Measurements from ENCODE around the gene TBC1D5.

The TBC1D5 gene

GRCh38 chr3:17390785-17391184 lies 351.6 kb downstream of the TBC1D5 start:
- H3K4me3 Mint-ChIP-seq: no peak overlapping the region
- no peak overlapping the region for H3K27ac Mint-ChIP-seq
- no peaks in the 10 kb centered on the region for H3K9me3 Mint-ChIP-seq
- no peaks in the 10 kb centered on the region for H3K4me1 Mint-ChIP-seq (ENCODE audit: low read depth)
- no peaks in the 10 kb centered on the region for H3K27me3 Mint-ChIP-seq (ENCODE audit: low read depth)
- H3K36me3 Mint-ChIP-seq (ENCODE audit: low read depth): peaks cover 20% of the 10 kb centered on the region

- no peaks in the 10 kb centered on the region for H3K4me1 Mint-ChIP-seq (ENCODE audit: low read depth)
- H3K27me3 Mint-ChIP-seq (ENCODE audit: low read depth): no peaks in the 10 kb centered on the region
- H3K9me3 Mint-ChIP-seq: no peaks in the 10 kb centered on the region
- peaks cover 6% of the 10 kb centered on the region for H3K36me3 Mint-ChIP-seq (ENCODE audit: low read depth)
- H3K4me3 Mint-ChIP-seq: no peak overlapping the region
- H3K27ac Mint-ChIP-seq: no peak overlapping the region
These were observed 355.3 kb downstream of the TBC1D5 start for GRCh38 chr3:17387108-17387507.

DNA sequence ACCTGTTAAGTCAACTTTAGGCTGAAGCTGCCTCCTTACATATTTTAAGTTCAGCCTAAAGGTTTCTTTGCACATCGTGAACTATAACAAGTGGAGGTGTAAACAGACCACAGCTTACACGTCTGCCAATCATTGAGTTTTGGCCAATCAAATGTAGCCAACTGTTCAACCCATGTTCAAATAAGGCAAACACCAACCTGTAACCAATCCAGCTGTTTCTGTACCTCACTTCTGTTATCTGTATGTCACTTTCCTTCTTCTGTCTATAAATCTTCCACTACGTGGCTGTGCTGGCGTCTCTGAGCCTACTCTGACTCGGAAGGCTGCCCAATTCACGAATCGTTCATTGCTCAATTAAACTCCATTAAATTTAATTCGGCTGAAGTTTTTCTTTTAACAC lies 356.0 kb downstream of the TBC1D5 start:
- peaks cover 4% of the 10 kb centered on the region for H3K36me3 Mint-ChIP-seq (ENCODE audit: low read depth)
- H3K27me3 Mint-ChIP-seq (ENCODE audit: low read depth): no peaks in the 10 kb centered on the region
- H3K27ac Mint-ChIP-seq: no peak overlapping the region
- H3K4me1 Mint-ChIP-seq (ENCODE audit: low read depth): no peaks in the 10 kb centered on the region
- no peak overlapping the region for H3K4me3 Mint-ChIP-seq
- H3K9me3 Mint-ChIP-seq: no peaks in the 10 kb centered on the region

GRCh38 chr3:17384567-17385296 lies 357.7 kb downstream of the TBC1D5 start:
- no peak overlapping the region for H3K4me3 Mint-ChIP-seq
- no peak overlapping the region for H3K27ac Mint-ChIP-seq
- no peaks in the 10 kb centered on the region for H3K4me1 Mint-ChIP-seq (ENCODE audit: low read depth)
- H3K36me3 Mint-ChIP-seq (ENCODE audit: low read depth): peaks cover 4% of the 10 kb centered on the region
- no peaks in the 10 kb centered on the region for H3K27me3 Mint-ChIP-seq (ENCODE audit: low read depth)
- H3K9me3 Mint-ChIP-seq: no peaks in the 10 kb centered on the region

DNA sequence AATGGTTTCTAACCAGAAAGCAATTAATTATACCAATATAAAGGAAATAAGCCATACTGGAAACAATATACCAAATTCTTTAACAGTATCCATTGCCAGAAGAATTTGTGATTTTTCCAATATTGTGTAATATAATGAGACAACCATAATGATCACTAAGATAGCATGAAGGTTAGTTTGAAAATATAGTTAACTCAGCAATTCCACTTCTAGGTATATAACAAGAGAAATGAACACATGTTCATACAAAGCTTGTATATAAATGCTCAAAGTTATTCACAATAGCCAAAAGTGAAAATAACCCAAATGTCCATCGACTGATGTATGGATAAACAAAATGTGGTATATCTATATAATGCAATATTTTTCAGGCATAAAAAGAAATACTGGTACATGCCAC lies 369.1 kb downstream of the TBC1D5 start:
- H3K36me3 Mint-ChIP-seq (ENCODE audit: low read depth): no peaks in the 10 kb centered on the region
- H3K27ac Mint-ChIP-seq: no peak overlapping the region
- H3K9me3 Mint-ChIP-seq: no peaks in the 10 kb centered on the region

DNA sequence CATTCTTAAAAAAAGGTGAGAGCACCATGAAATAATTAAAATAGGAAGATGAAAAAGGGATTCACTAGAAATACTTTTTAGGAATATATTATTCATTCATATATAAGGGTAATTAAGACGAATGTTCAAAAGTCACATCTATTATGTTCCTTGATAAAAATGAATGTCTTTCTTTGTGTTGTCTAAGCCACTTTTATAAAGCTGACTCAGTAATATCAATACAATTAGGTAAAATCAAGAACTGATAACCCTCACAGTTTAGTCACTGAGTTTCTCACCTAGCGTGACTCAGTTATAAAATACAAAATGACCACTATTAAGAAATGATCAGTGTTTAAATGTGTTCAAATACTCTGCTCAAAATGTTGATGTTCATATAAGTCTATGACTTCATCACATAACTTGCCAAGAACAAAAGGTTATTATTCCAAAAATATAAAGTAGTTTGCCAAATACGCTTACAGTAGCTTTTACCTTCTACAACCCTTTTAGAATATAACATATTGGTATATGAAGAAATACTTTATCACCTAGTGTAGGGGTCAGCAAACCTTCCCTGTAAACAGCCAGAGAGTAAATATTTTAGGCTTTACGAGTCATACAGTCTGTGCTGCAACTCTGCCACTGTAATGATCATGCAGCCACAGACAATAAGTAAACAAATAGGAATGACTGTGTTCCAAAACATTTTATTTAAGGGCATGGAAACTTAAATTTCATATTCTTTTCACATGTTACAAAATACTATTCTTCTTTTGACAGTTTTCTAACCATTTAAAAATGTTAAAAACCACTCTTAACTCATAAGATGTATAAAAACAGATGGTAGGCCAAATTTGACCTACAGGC lies 369.8 kb downstream of the TBC1D5 start:
- no peak overlapping the region for H3K4me3 Mint-ChIP-seq
- H3K27me3 Mint-ChIP-seq (ENCODE audit: low read depth): no peaks in the 10 kb centered on the region
- H3K27ac Mint-ChIP-seq: no peak overlapping the region
- no peaks in the 10 kb centered on the region for H3K9me3 Mint-ChIP-seq
- H3K36me3 Mint-ChIP-seq (ENCODE audit: low read depth): no peaks in the 10 kb centered on the region
- H3K4me1 Mint-ChIP-seq (ENCODE audit: low read depth): peaks cover 1% of the 10 kb centered on the region

More for the DNA sequence above, 369.1 kb downstream of the TBC1D5 start:
- no peaks in the 10 kb centered on the region for H3K27me3 Mint-ChIP-seq (ENCODE audit: low read depth)
- no peak overlapping the region for H3K4me3 Mint-ChIP-seq
- peaks cover 1% of the 10 kb centered on the region for H3K4me1 Mint-ChIP-seq (ENCODE audit: low read depth)

GRCh38 chr3:17369973-17370372 lies 372.5 kb downstream of the TBC1D5 start:
- no peaks in the 10 kb centered on the region for H3K36me3 Mint-ChIP-seq (ENCODE audit: low read depth)
- no peaks in the 10 kb centered on the region for H3K9me3 Mint-ChIP-seq

DNA sequence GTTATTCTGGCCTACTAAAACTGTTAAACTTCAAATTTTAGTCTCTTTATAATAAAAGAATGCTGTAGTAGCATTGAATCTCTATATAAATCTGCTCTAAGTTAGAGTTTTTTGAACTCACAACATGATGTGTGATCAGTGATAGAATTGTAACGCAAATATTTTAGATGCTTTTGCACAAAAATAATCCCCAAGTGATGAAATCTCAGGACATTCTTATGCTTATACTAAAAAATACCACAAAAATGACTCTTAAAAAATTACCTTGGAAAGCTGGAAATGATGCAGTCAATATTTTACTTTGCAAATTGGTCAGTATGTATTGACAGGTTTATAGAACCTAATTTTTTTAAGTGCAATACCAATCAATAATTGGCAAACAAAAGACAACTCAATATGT lies 375.3 kb downstream of the TBC1D5 start:
- H3K4me1 Mint-ChIP-seq (ENCODE audit: low read depth): peaks cover 1% of the 10 kb centered on the region
- no peak overlapping the region for H3K4me3 Mint-ChIP-seq
- no peaks in the 10 kb centered on the region for H3K36me3 Mint-ChIP-seq (ENCODE audit: low read depth)
- no peaks in the 10 kb centered on the region for H3K9me3 Mint-ChIP-seq
- H3K27ac Mint-ChIP-seq: no peak overlapping the region
- no peaks in the 10 kb centered on the region for H3K27me3 Mint-ChIP-seq (ENCODE audit: low read depth)

More at GRCh38 chr3:17369973-17370372, 372.5 kb downstream of the TBC1D5 start:
- Mint-ChIP-seq H3K27me3 (ENCODE audit: low read depth) (no peaks in the 10 kb centered on the region), H3K4me1 (ENCODE audit: low read depth) (peaks cover 1% of the 10 kb centered on the region), H3K27ac (no peak overlapping the region), H3K4me3 (no peak overlapping the region)

DNA sequence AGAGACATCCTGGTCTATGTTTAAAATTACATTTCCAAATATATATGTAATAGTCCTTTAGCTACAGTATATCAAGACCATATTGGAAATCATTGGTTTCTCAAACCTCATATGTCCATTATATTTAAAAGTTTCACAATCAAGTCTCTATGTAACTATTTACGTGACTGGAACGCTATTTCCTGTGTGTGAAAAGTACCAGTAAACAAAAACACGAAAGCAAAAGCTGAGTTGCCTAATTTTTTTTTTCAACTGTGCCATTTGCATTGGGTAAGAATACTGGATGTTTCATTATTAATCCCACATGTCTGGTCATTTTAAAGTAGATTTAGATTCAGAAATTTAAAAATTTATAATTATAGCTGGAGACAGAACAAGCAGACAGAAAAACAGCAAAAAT lies 381.4 kb downstream of the TBC1D5 start:
- no peaks in the 10 kb centered on the region for H3K9me3 Mint-ChIP-seq
- no peaks in the 10 kb centered on the region for H3K27me3 Mint-ChIP-seq (ENCODE audit: low read depth)
- H3K4me3 Mint-ChIP-seq: no peak overlapping the region
- no peaks in the 10 kb centered on the region for H3K4me1 Mint-ChIP-seq (ENCODE audit: low read depth)
- no peak overlapping the region for H3K27ac Mint-ChIP-seq
- H3K36me3 Mint-ChIP-seq (ENCODE audit: low read depth): no peaks in the 10 kb centered on the region

- Mint-ChIP-seq H3K4me1 (ENCODE audit: low read depth) (no peaks in the 10 kb centered on the region), H3K4me3 (no peak overlapping the region), H3K27me3 (ENCODE audit: low read depth) (no peaks in the 10 kb centered on the region), H3K36me3 (ENCODE audit: low read depth) (no peaks in the 10 kb centered on the region), H3K27ac (no peak overlapping the region), H3K9me3 (no peaks in the 10 kb centered on the region)
These were observed 382.5 kb downstream of the TBC1D5 start for GRCh38 chr3:17359911-17360310.

- no peaks in the 10 kb centered on the region for H3K36me3 Mint-ChIP-seq (ENCODE audit: low read depth)
- no peaks in the 10 kb centered on the region for H3K4me1 Mint-ChIP-seq (ENCODE audit: low read depth)
- H3K27me3 Mint-ChIP-seq (ENCODE audit: low read depth): no peaks in the 10 kb centered on the region
- no peaks in the 10 kb centered on the region for H3K9me3 Mint-ChIP-seq
- H3K4me3 Mint-ChIP-seq: no peak overlapping the region
- H3K27ac Mint-ChIP-seq: no peak overlapping the region
These were observed 385.3 kb downstream of the TBC1D5 start for GRCh38 chr3:17357035-17357710.

DNA sequence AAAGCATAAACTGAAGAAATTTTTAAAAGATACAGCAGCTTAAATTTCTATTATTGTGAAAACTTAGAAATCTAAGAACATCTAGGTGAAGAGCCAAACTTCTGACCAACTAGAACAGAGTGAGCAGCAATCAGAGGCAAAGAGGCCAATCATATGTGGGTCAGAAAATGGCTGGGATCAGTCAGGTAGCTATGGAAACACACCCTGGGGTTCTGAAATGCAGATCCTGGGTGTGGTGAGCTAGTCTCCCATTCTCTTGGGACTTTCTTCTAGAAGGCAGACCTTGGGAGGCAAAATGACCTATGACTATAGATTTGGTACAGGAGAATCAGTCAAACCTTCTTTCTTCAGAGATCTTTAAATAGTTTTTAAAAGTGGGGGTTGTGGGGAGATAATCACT lies 385.8 kb downstream of the TBC1D5 start:
- H3K27me3 Mint-ChIP-seq (ENCODE audit: low read depth): no peaks in the 10 kb centered on the region
- H3K36me3 Mint-ChIP-seq (ENCODE audit: low read depth): no peaks in the 10 kb centered on the region
- H3K4me3 Mint-ChIP-seq: no peak overlapping the region
- no peaks in the 10 kb centered on the region for H3K4me1 Mint-ChIP-seq (ENCODE audit: low read depth)
- no peaks in the 10 kb centered on the region for H3K9me3 Mint-ChIP-seq
- no peak overlapping the region for H3K27ac Mint-ChIP-seq

DNA sequence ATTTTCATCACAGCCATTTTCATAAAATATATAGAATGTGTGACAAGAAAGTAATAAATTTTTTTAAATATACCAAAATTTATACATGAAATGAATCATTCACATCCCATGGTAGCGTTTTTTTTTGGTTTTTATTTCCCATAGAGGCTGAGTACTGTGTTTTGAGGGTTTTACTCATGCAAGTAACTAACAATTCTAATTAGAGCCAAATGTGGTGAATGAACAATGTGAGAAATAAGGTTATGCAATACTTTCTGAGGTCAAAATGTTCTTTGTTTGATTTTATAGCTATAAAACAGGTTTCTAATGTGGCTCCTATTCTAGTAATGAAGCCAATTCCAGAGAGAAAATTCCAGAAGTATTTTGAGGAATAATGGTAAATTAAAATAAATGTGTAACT lies 386.8 kb downstream of the TBC1D5 start:
- Mint-ChIP-seq H3K4me3 (no peak overlapping the region), H3K27ac (no peak overlapping the region), H3K27me3 (ENCODE audit: low read depth) (no peaks in the 10 kb centered on the region), H3K4me1 (ENCODE audit: low read depth) (no peaks in the 10 kb centered on the region), H3K36me3 (ENCODE audit: low read depth) (no peaks in the 10 kb centered on the region), H3K9me3 (no peaks in the 10 kb centered on the region)

GRCh38 chr3:17354341-17354740 lies 388.1 kb downstream of the TBC1D5 start:
- H3K27me3 Mint-ChIP-seq (ENCODE audit: low read depth): no peaks in the 10 kb centered on the region
- H3K36me3 Mint-ChIP-seq (ENCODE audit: low read depth): no peaks in the 10 kb centered on the region
- H3K4me3 Mint-ChIP-seq: no peak overlapping the region
- H3K27ac Mint-ChIP-seq: no peak overlapping the region
- no peaks in the 10 kb centered on the region for H3K9me3 Mint-ChIP-seq
- H3K4me1 Mint-ChIP-seq (ENCODE audit: low read depth): no peaks in the 10 kb centered on the region

DNA sequence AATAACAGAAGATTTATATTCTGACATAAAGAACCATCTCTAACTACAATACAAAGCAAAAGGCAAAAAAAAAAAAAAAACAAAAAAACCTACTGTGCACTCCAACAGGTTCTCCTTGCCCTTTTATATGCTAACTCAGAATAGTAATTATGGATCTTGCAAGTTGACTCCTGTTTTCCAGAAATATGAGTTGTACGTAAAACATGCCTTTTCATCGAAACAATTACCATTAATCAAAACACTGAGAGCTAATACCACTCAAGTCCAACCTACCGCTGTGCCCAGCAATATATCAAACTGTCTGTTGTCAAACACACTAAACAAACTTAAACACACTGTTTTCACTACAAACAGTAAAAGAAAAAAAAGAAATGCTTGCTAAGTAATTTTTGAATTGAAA lies 389.8 kb downstream of the TBC1D5 start:
- no peaks in the 10 kb centered on the region for H3K9me3 Mint-ChIP-seq
- no peak overlapping the region for H3K4me3 Mint-ChIP-seq
- H3K27ac Mint-ChIP-seq: no peak overlapping the region
- no peaks in the 10 kb centered on the region for H3K36me3 Mint-ChIP-seq (ENCODE audit: low read depth)
- peaks cover 5% of the 10 kb centered on the region for H3K4me1 Mint-ChIP-seq (ENCODE audit: low read depth)
- H3K27me3 Mint-ChIP-seq (ENCODE audit: low read depth): no peaks in the 10 kb centered on the region

Measured in T-helper 1 cell treated with Interleukin-12 subunit alpha and Interleukin-12 subunit beta and Interleukin-4 antibody, amounts not matched to agents 30 μg/mL and 1 μg/mL, for 36 hours (primary cell).